B cell (primary cell): ENCODE measurements around the gene SAPCD2.

ENCODE experiments used
- EZH2 ChIP-seq: IDR thresholded peaks from 2 replicates; pipeline ENCODE4 v1.6.1; 2012; ENCODE audit warnings: borderline replicate concordance, low read depth, mild to moderate bottlenecking, moderate library complexity, low read length; ENCODE audit not compliant: insufficient read depth, poor library complexity, severe bottlenecking
- TF ChIP-seq, protein P1 (sequence below): fragments of 200-600 bp; IDR thresholded peaks from one replicate; pipeline ENCODE4 v1.8.0; 2022; ENCODE audit warnings: antibody characterized with exemption, mild to moderate bottlenecking

DNA sequence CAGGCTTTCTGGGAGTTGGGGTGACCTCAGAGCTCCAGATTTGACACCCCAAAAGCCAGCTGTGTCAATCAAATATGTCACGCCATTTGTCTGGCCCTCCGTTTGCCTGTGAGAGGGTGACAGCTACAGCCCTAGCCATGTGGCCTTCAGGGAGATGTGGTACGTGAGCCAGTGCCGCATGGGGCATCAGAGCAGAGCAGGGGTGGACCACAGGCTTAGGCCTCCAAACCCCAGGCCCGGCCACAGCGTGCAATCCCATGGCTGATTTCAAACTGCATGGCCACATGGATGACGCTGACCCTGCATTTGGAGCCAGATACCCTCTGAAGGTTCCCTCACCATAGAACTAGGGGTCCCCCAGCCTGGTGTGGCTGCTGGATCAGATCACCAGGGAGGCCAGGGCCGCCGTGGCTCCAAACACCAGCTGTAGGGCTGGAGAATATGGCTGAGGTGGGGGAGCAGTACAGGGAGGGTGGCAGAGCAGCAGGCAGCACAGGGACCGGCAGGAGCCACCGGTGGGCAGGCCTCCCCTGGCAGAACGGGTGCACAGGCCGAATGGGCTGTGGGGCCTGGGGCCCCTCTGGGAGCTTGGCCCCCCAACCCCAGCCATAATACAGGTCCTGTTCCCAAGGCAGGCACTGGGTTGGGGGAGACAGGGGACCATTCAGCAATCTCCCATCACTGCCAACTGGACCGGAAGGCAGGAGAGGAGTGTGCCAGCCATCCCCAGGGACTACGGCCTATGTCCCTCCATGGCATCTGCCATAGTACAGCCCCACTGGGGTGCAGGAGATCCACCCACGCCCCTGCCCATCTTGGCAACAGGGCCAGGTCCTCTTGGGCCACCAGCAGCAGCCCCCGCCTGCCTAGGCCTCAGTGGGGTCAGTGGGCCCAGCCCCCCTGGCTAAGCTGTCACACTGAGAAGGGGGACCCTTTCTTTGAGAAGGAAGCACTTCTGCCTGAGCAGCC, 1.5 kb downstream of the SAPCD2 start:
- TF ChIP-seq, protein P1, sequence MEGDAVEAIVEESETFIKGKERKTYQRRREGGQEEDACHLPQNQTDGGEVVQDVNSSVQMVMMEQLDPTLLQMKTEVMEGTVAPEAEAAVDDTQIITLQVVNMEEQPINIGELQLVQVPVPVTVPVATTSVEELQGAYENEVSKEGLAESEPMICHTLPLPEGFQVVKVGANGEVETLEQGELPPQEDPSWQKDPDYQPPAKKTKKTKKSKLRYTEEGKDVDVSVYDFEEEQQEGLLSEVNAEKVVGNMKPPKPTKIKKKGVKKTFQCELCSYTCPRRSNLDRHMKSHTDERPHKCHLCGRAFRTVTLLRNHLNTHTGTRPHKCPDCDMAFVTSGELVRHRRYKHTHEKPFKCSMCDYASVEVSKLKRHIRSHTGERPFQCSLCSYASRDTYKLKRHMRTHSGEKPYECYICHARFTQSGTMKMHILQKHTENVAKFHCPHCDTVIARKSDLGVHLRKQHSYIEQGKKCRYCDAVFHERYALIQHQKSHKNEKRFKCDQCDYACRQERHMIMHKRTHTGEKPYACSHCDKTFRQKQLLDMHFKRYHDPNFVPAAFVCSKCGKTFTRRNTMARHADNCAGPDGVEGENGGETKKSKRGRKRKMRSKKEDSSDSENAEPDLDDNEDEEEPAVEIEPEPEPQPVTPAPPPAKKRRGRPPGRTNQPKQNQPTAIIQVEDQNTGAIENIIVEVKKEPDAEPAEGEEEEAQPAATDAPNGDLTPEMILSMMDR, result no peak
- no peak for TF ChIP-seq EZH2
